ENCODE data around the gene GPR137.

Gene GPR137

GRCh38 chr11:64289002-64289564 is 3.4 kb downstream of the GPR137 start:
- no peak for TF ChIP-seq CTCF (IDR thresholded peaks at IDR 0.05; ENCODE audit: insufficient read depth, low read depth, low read length, missing control alignments)
- DNase-seq (ENCODE audit: low read depth): no peak
- H3K4me3 ChIP-seq (ENCODE audit: low read depth, low read length): no peak overlapping the region

GRCh38 chr11:64290352-64291261 is 5.0 kb downstream of the GPR137 start:
- no peak for DNase-seq (ENCODE audit: low read depth)
- no peak overlapping the region for H3K4me3 ChIP-seq (ENCODE audit: low read depth, low read length)
- TF ChIP-seq CTCF (IDR thresholded peaks at IDR 0.05; ENCODE audit: insufficient read depth, low read depth, low read length, missing control alignments): no peak

- no peak for DNase-seq (ENCODE audit: low read depth)
- no peak within 1 kb of the TSS for H3K4me3 ChIP-seq (ENCODE audit: low read depth, low read length)
- no peak for TF ChIP-seq CTCF (IDR thresholded peaks at IDR 0.05; ENCODE audit: insufficient read depth, low read depth, low read length, missing control alignments)
These were observed 5.7 kb downstream of the GPR137 start, which contains the start of gene KCNK4 for GRCh38 chr11:64291262-64291751. Gene KCNK4 (plus strand): TSS chr11:64291302. CDS start chr11:64293019, 1,717 bp downstream.

DNA sequence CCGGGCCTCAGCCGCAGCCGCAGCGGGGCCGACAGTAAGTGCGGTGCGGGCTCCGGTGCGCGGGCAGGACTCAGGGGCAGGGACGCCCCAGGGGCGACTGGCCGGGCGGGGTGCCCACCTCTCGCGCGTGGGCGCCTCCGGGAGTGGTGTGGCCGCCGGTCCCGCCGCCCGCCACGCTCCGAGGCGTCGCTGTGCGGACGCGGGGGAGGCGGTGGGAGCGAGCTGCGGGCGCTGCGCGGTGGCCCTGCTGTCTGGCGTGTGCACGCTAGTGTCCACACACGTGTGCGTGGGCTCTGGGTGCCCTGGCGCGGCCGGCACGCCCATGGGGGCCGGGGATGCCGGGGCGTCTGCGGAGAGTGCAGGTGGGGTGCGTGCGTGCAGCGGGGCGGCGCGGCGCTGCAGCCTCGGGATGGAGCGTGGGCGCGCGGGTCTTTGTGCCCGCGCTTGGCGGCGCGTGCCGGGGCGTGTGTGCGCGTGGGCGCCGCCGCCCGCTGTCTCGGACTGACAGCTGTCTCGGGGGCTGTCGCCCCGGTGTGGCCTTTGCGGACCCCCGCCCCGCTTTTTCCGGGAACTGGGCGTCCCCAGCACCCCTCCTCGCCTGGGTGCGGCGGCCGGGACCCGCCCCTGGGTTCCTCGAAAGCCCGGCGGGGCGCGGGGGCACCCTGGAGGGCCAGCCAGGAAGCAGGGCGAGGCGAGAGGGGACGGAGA is 6.3 kb downstream of the GPR137 start:
- TF ChIP-seq CTCF (IDR thresholded peaks at IDR 0.05; ENCODE audit: insufficient read depth, low read depth, low read length, missing control alignments): no peak
- no peak for DNase-seq (ENCODE audit: low read depth)
- H3K4me3 ChIP-seq (ENCODE audit: low read depth, low read length): no peak overlapping the region

- DNase-seq (ENCODE audit: low read depth): no peak
- no peak overlapping the region for H3K4me3 ChIP-seq (ENCODE audit: low read depth, low read length)
- no peak for TF ChIP-seq CTCF (IDR thresholded peaks at IDR 0.05; ENCODE audit: insufficient read depth, low read depth, low read length, missing control alignments)
These were observed 7.0 kb downstream of the GPR137 start for GRCh38 chr11:64292460-64293254.

- no peak overlapping the region for H3K4me3 ChIP-seq (ENCODE audit: low read depth, low read length)
- no peak for TF ChIP-seq CTCF (IDR thresholded peaks at IDR 0.05; ENCODE audit: insufficient read depth, low read depth, low read length, missing control alignments)
- DNase-seq (ENCODE audit: low read depth): no peak
These were observed 9.1 kb downstream of the GPR137 start for GRCh38 chr11:64294774-64295173.

Measured in GM12865 (cell line).